ENCODE results near the gene C6orf163.

Gene C6orf163

GRCh38 chr6:87351583-87351982 is 7.0 kb downstream of the C6orf163 start:
- H3K4me3 ChIP-seq (ENCODE audit: low read depth, low read length), result no peak overlapping the region
- no peak for TF ChIP-seq CTCF (IDR thresholded peaks at IDR 0.05; ENCODE audit: low read depth, low read length)

- TF ChIP-seq CTCF (IDR thresholded peaks at IDR 0.05; ENCODE audit: low read depth, low read length), result no peak
- H3K4me3 ChIP-seq (ENCODE audit: low read depth, low read length), result no peak overlapping the region
Observed at GRCh38 chr6:87356181-87356580, 11.6 kb downstream of the C6orf163 start.

GRCh38 chr6:87357479-87358196 is 13.0 kb downstream of the C6orf163 start:
- TF ChIP-seq CTCF (IDR thresholded peaks at IDR 0.05; ENCODE audit: low read depth, low read length), result no peak
- H3K4me3 ChIP-seq (ENCODE audit: low read depth, low read length), result no peak overlapping the region

GRCh38 chr6:87364602-87365252 is 20.1 kb downstream of the C6orf163 start:
- TF ChIP-seq CTCF (IDR thresholded peaks at IDR 0.05; ENCODE audit: low read depth, low read length), result no peak
- H3K4me3 ChIP-seq (ENCODE audit: low read depth, low read length), result no peak overlapping the region

- no peak for TF ChIP-seq CTCF (IDR thresholded peaks at IDR 0.05; ENCODE audit: low read depth, low read length)
- no peak overlapping the region for H3K4me3 ChIP-seq (ENCODE audit: low read depth, low read length)
Observed at GRCh38 chr6:87366072-87366827, 21.6 kb downstream of the C6orf163 start.

GRCh38 chr6:87366899-87367298 is 22.3 kb downstream of the C6orf163 start:
- no peak overlapping the region for H3K4me3 ChIP-seq (ENCODE audit: low read depth, low read length)
- no peak for TF ChIP-seq CTCF (IDR thresholded peaks at IDR 0.05; ENCODE audit: low read depth, low read length)

GRCh38 chr6:87373377-87373776 is 28.8 kb downstream of the C6orf163 start:
- no peak for TF ChIP-seq CTCF (IDR thresholded peaks at IDR 0.05; ENCODE audit: low read depth, low read length)
- no peak overlapping the region for H3K4me3 ChIP-seq (ENCODE audit: low read depth, low read length)
